ENCODE measurements around the gene SH3TC1. TPM values are rescaled to one million over a fixed set of nuclear protein-coding genes. Genes with fewer than 3 reads are reported as not detected.

Gene SH3TC1
- total and polyA plus RNA-seq, 12 donors, result 1.5 to 58.7 (median 22.0) TPM

DNA sequence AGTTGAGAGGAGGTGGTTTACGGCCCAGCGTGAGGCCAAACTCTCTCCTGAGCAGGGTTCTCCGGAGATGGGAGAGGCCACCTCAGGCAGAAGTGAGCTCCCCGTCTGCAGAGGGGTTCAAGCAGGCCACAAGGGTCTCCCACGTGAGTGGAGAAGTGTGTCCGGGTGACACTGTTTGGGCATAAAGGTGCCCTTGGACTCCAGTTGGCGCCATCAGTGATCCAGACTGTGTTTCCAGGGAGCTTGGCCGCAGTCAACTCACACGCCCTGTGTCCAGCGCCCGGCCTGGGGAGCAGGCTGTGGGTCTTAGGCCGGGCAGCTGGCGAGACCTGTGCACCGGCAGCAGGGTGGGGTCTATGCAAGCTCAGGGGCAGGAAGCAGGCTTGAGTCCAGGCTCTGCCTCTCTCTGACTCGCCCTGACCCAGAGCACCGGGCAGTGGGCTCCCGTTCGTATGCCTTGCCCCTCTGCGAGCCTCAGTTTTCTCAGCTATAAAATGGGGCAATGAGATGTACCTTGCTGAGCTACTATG is 45.9 kb downstream of the SH3TC1 start:
- Histone ChIP-seq H3K4me3 (no peak overlapping the region), H3K27me3 (no peaks in the 10 kb centered on the region), H3K4me1 (replicated peaks in 1 of 2) (no peaks in the 10 kb centered on the region), H3K9me3 (replicated peaks in 1 of 3) (no peaks in the 10 kb centered on the region), H3K27ac (no peak overlapping the region), H3K36me3 (replicated peaks in 1 of 2) (no peaks in the 10 kb centered on the region)
- TF ChIP-seq, protein P1, sequence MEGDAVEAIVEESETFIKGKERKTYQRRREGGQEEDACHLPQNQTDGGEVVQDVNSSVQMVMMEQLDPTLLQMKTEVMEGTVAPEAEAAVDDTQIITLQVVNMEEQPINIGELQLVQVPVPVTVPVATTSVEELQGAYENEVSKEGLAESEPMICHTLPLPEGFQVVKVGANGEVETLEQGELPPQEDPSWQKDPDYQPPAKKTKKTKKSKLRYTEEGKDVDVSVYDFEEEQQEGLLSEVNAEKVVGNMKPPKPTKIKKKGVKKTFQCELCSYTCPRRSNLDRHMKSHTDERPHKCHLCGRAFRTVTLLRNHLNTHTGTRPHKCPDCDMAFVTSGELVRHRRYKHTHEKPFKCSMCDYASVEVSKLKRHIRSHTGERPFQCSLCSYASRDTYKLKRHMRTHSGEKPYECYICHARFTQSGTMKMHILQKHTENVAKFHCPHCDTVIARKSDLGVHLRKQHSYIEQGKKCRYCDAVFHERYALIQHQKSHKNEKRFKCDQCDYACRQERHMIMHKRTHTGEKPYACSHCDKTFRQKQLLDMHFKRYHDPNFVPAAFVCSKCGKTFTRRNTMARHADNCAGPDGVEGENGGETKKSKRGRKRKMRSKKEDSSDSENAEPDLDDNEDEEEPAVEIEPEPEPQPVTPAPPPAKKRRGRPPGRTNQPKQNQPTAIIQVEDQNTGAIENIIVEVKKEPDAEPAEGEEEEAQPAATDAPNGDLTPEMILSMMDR (IDR thresholded peaks at IDR 0.05), result no peak
- no peak for TF ChIP-seq POLR2A (IDR thresholded peaks at IDR 0.05)
- no peak for DNase-seq
- intact Hi-C loops (cut with DNase I), result loop anchor here in 1 of 2 donors (10.0 kb wide), 1 partner anchor 350 kb away; the partner anchor contains the start of gene CPZ
- 93 to 100% (median 96%) methylated on average over 2 to 19 of the region's 19 CpGs for WGBS, 4 donors

DNA sequence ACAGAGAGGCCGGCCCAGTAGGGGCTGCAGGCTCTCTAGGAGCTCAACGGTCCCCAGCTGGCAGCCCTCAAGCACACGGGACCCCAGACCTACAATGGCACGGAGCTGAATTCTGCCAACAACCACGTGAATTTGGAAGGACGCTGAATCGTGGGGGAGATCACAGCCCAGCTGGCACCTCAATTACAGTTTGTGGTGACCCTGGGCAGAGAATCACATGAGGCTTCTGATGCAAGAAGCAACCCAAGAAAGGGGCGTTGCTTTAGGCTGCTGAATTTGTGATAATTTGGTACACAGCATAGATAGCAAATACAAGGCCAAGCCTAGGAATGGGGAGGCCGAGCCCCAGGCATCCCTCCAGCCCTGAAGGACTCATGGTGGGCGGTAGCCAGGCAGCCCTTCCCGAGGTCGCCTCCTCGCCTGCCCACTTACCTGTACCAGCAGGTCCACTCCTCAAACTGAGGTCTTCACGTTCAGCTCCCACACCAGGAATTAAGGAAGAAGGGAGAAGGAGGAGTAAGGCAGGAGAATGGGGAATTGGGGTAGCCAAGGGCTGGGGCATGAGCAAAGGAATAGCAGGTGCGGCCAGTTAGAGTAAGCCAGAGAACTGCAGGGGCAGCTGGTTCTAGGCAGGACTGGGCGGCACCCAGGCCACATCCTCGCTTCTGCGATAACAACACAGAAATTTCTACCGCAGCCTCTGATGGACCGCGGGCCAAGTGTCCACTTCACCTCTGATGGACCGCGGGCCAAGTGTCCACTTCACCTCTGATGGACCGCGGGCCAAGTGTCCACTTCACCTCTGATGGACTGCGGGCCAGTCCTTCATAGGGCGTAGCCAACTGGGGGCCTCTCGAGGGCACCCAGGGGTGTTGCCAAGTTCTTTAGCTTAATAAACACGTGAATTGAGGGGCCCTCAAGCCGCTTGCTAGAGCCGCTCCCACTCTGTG is 47.1 kb downstream of the SH3TC1 start:
- TF ChIP-seq, protein P1 (IDR thresholded peaks at IDR 0.05), result no peak
- no peak for TF ChIP-seq POLR2A (IDR thresholded peaks at IDR 0.05)
- Histone ChIP-seq H3K27ac (peak overlapping the region in 2 of 5 donors; percentile 75 to 90), H3K36me3 (replicated peaks in 1 of 2) (no peaks in the 10 kb centered on the region), H3K4me3 (no peak overlapping the region), H3K9me3 (replicated peaks in 1 of 3) (no peaks in the 10 kb centered on the region), H3K27me3 (no peaks in the 10 kb centered on the region), H3K4me1 (replicated peaks in 1 of 2) (no peaks in the 10 kb centered on the region)
- WGBS, 4 donors, result 86 to 95% (median 91%) methylated on average over 28 to 31 of the region's 31 CpGs
- DNase-seq, result no peak
- intact Hi-C loops (cut with DNase I), result loop anchor here in 1 of 2 donors (10.0 kb wide), 1 partner anchor 349 kb away; the partner anchor contains the start of gene CPZ

DNA sequence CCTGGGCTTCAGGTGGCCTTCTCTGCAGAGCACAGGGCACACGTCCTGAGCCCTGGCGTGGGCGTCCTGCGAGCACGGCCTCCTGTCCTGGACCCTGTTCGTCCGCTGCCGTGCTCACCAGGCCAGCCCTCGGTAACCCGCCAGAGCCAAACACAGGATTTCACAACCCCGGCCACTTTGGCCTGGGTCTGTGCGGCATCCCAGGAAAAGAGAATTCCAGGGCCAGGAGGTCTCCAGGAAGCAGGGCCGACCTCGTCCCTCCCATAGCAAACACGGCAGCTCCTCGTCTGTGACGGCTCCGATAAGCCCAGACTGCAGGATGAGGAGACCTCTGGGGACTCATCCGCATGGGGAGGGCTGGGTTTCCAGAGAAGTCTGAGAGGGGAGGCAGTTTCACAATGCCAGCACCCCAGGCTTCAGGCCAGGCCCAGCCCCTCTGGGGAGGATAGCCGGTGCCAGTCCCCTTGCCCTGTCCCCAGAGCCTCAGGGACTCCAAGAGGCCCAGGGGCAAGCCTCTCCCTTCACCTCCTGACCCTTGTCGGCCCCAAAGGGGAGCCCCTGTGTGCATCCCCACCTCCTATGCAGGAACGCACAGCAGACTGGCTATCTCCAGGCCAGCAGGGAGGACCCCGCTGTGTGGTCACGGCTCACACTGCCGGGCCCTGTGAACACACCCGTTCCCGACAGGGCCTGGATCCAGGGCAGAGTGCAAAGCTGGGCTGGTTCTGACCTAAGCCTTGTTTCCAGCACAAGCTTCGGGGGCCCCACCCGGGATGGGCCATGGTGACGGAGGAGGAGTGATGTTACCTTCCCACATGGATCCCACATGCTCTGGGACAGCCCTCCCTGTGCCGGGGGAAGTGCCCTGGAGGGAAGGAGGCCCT is 48.2 kb downstream of the SH3TC1 start:
- intact Hi-C loops (cut with DNase I), result loop anchor here in 1 of 2 donors (10.0 kb wide), 1 partner anchor 348 kb away; the partner anchor contains the start of gene CPZ

More for the DNA sequence above, 48.2 kb downstream of the SH3TC1 start:
- H3K4me3 ChIP-seq, result no peak overlapping the region
- H3K9me3 ChIP-seq (replicated peaks in 1 of 3), result no peaks in the 10 kb centered on the region
- no peaks in the 10 kb centered on the region for H3K4me1 ChIP-seq (replicated peaks in 1 of 2)
- DNase-seq, result peak in 6 of 7 donors; percentile 35 to 73 (median 51)
- H3K27ac ChIP-seq, result peak overlapping the region in 3 of 5 donors; percentile 11 to 90 (median 75)
- 56 to 74% (median 65%) methylated on average over 3 to 31 of the region's 31 CpGs for WGBS, 4 donors
- TF ChIP-seq POLR2A (IDR thresholded peaks at IDR 0.05), result no peak
- TF ChIP-seq, protein P1 (IDR thresholded peaks at IDR 0.05), result no peak
- no peaks in the 10 kb centered on the region for H3K27me3 ChIP-seq
- H3K36me3 ChIP-seq (replicated peaks in 1 of 2), result no peaks in the 10 kb centered on the region

All from adrenal gland (tissue), 12 donors.